Fibroblast of lung (primary cell): ENCODE data around the gene LIM2. TPM values are rescaled to one million over a fixed set of nuclear protein-coding genes. Genes with fewer than 3 reads are reported as not detected.

Experiments used
- DNase-seq, 2 donors: peaks; one replicate each; pipeline versions ENCODE4 v3.0.0 to v3.0.0-alpha.2; 2010; ENCODE audit warnings: low read depth in 2 of 2
- H2AFZ ChIP-seq: 2 replicates; pipeline ENCODE4 v1.5.1; 2012; ENCODE audit warnings: low read length, control low read depth, inconsistent platforms
- H3K27ac ChIP-seq: 2 replicates; pipeline ENCODE4 v1.5.1; 2011; ENCODE audit warnings: low read length, control low read depth; ENCODE audit not compliant: insufficient read depth
- H3K27me3 ChIP-seq: 2 replicates; pipeline ENCODE4 v1.5.1; 2011; ENCODE audit warnings: mild to moderate bottlenecking, low read length; ENCODE audit not compliant: control insufficient read depth, insufficient read depth
- H3K36me3 ChIP-seq: 2 replicates; pipeline ENCODE4 v1.5.1; 2011; ENCODE audit warnings: low read length; ENCODE audit not compliant: control insufficient read depth, insufficient read depth
- H3K4me1 ChIP-seq: 2 replicates; pipeline ENCODE4 v1.5.1; 2011; ENCODE audit warnings: low read length; ENCODE audit not compliant: control insufficient read depth, insufficient read depth; ENCODE audit errors: extremely low read depth
- H3K4me2 ChIP-seq: 2 replicates; pipeline ENCODE4 v1.5.1; 2011; ENCODE audit warnings: low read length, control low read depth; ENCODE audit not compliant: insufficient read depth; ENCODE audit errors: extremely low read depth
- H3K4me3 ChIP-seq, 4 experiments: fragments of 200-600 bp in 1 of 4; sonication (generic) in 1 of 4; replicated peaks in 1 of 4; 2 replicates each; pipeline ENCODE4 v1.5.1; 2011 to 2016; ENCODE audit warnings: low read length in 4 of 4, low read depth in 3 of 4, mild to moderate bottlenecking in 3 of 4, control low read depth in 2 of 4, inconsistent platforms in 1 of 4, mixed read lengths in 1 of 4; ENCODE audit not compliant: insufficient read depth in 1 of 4; ENCODE audit errors: control extremely low read depth in 1 of 4
- H3K79me2 ChIP-seq: 2 replicates; pipeline ENCODE4 v1.5.1; 2012; ENCODE audit warnings: mild to moderate bottlenecking, low read length, inconsistent platforms; ENCODE audit not compliant: control insufficient read depth, insufficient read depth
- H3K9ac ChIP-seq: 2 replicates; pipeline ENCODE4 v1.5.1; 2011; ENCODE audit warnings: mild to moderate bottlenecking, low read length, control low read depth; ENCODE audit not compliant: insufficient read depth
- H3K9me3 ChIP-seq: 2 replicates; pipeline ENCODE4 v1.5.1; 2012; ENCODE audit warnings: low read depth, low read length; ENCODE audit not compliant: control insufficient read depth, insufficient read depth
- H4K20me1 ChIP-seq: 2 replicates; pipeline ENCODE4 v1.5.1; 2011; ENCODE audit warnings: low read length; ENCODE audit not compliant: control insufficient read depth, insufficient read depth; ENCODE audit errors: extremely low read depth
- EZH2 ChIP-seq: IDR thresholded peaks from 2 replicates; pipeline ENCODE4 v1.5.1; 2012; ENCODE audit warnings: low read length, control low read depth, mild to moderate bottlenecking; ENCODE audit errors: missing control alignments
- polyA plus RNA-seq, 2 donors: library from polyadenylated mRNA; depleted of rRNA in 1 of 2; stranded (reverse) in 1 of 2; unstranded in 1 of 2; fragments of >200 nt; gene quantifications; 2 replicates each; pipeline ENCODE4 v1.2.1, GENCODE V29; 2011 to 2012; ENCODE audit warnings: missing spikeins in 1 of 2
- total RNA-seq: library from RNA; depleted of rRNA; stranded (reverse); fragments of >200 nt; gene quantifications from 2 replicates; pipeline ENCODE4 v1.2.1, GENCODE V29; 2014
- TF ChIP-seq, protein P1 (sequence below), 2 donors: IDR thresholded peaks in 1 of 2; conservative IDR thresholded peaks in 1 of 2; 1 replicate in 1 of 2; 2 replicates in 1 of 2; pipeline ENCODE4 v1.5.1; 2011 to 2012; ENCODE audit warnings: low read length in 2 of 2, control low read depth in 1 of 2, inconsistent platforms in 1 of 2, low read depth in 1 of 2, mild to moderate bottlenecking in 1 of 2

The LIM2 gene
- total and polyA plus RNA-seq, 2 donors (not counting 1 experiment from before 2014, with no cell fraction given): not detected

DNA sequence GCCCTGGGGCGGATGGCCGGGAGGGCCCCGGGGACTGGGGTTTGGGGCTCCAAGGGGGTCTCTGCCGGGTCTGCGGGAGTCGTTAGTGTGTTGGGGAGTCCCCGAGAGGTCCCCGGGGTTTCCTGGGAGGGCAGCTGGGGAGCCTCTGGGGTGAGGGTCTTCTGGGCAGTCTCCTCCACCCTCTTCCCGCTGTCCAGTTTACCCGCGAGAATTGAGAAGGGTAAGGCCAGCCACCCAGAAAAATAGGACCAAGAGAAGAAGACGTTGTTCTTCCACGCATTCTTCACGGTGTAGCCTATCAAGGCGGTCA lies 20.6 kb downstream of the LIM2 start:
- H3K9ac ChIP-seq: peak overlapping the region; percentile 74
- peaks cover 13% of the 10 kb centered on the region for H3K4me1 ChIP-seq
- peak overlapping the region; percentile 65 to 98 (median 77) for H3K4me3 ChIP-seq
- peak overlapping the region; percentile 79 for H3K27ac ChIP-seq
- peaks cover 4% of the 10 kb centered on the region for H3K79me2 ChIP-seq
- no peaks in the 10 kb centered on the region for H4K20me1 ChIP-seq
- H3K27me3 ChIP-seq: no peaks in the 10 kb centered on the region
- no peak for DNase-seq
- H2AFZ ChIP-seq: peak overlapping the region; percentile 95
- TF ChIP-seq, protein P1, sequence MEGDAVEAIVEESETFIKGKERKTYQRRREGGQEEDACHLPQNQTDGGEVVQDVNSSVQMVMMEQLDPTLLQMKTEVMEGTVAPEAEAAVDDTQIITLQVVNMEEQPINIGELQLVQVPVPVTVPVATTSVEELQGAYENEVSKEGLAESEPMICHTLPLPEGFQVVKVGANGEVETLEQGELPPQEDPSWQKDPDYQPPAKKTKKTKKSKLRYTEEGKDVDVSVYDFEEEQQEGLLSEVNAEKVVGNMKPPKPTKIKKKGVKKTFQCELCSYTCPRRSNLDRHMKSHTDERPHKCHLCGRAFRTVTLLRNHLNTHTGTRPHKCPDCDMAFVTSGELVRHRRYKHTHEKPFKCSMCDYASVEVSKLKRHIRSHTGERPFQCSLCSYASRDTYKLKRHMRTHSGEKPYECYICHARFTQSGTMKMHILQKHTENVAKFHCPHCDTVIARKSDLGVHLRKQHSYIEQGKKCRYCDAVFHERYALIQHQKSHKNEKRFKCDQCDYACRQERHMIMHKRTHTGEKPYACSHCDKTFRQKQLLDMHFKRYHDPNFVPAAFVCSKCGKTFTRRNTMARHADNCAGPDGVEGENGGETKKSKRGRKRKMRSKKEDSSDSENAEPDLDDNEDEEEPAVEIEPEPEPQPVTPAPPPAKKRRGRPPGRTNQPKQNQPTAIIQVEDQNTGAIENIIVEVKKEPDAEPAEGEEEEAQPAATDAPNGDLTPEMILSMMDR (conservative IDR thresholded peaks at IDR 0.05 in 1 of 2, IDR thresholded peaks at IDR 0.05 in 1 of 2; ENCODE audit: low read depth in 1 of 2, low read length in 2 of 2): no peak
- no peak for TF ChIP-seq EZH2
- H3K9me3 ChIP-seq: no peaks in the 10 kb centered on the region
- H3K36me3 ChIP-seq: no peaks in the 10 kb centered on the region
- H3K4me2 ChIP-seq: peak overlapping the region; percentile 64

DNA sequence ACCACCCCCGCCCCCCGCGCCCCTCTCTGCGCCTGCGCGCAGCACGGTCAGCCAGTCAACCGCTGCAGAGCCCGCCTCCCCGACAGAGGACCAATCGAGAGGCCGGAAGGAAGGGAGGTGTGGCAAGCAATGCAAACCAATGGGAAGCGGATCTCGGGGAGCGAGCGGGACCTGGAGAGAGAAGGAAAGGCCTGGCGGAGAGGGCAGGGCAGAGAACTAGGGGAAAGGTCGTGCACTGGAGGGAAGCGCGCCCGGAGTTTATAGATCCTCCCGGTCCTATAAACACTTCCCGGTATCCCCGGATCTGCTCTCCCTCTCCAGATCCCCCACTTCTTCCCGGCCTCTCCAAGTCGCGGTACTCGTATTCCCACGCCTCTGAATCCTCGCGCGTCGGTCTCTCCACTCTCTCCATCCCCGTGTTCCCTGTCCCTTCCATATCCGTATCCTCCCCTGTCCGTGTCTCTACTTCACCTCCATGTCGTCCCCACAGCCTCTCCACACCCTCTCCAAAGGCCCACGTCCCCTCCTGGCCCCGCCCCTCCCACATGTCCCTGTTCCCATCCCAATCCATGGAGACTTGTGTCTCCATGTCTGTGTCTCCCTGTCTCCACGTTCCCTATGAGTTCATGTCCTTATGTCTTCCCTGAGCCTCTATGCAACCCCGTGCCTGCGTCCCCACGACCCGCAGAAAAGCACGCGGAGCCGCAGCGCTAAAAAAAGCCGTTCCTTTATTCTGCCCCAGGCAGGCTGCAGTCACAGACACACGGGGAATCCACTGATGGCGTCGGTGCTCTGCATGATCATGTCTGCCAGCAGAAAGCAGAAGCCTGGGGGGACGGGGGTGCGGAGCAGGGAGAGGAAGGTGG lies 21.2 kb downstream of the LIM2 start:
- Histone ChIP-seq H3K4me2 (peak overlapping the region; percentile 64), H3K4me3 (peak overlapping the region; percentile 65 to 98 (median 94)), H3K79me2 (peaks cover 4% of the 10 kb centered on the region), H3K27me3 (no peaks in the 10 kb centered on the region), H4K20me1 (no peaks in the 10 kb centered on the region), H3K36me3 (no peaks in the 10 kb centered on the region), H3K4me1 (peaks cover 13% of the 10 kb centered on the region), H2AFZ (peak overlapping the region; percentile 95), H3K9ac (peak overlapping the region; percentile 74), H3K9me3 (no peaks in the 10 kb centered on the region), H3K27ac (peak overlapping the region; percentile 89)
- TF ChIP-seq EZH2: no peak
- TF ChIP-seq, protein P1 (conservative IDR thresholded peaks at IDR 0.05 in 1 of 2, IDR thresholded peaks at IDR 0.05 in 1 of 2; ENCODE audit: low read depth in 1 of 2, low read length in 2 of 2): no peak
- peak; percentile 95 to 98 for DNase-seq

DNA sequence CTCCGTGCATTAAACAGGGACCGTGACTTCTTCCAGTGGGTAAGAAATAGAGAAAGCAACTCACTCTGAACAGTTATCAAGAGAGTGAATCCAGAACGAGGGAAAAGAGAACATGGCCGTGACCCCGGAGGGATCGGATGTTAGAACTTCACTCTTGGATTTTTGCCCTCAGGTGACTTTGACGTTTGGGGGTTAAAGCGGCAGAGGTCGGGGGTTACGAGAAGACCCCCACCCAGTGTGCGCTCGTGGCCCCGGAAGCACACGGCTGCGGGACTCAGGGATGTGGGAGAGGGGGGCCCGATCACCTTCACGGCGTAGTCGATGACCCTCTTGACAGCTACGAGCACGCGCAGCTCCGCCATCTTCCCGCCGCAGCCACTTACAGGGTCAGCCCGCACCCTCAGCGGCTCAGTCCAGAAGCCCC lies 21.8 kb downstream of the LIM2 start, which contains the start of gene ETFB:
TSS of gene ETFB (minus strand) at position 424 of the 424 bp plus-strand sequence. CDS start at position 362, 62 bp downstream.
- peak within 1 kb of the TSS; percentile 89 for H3K27ac ChIP-seq
- TF ChIP-seq EZH2: no peak
- TF ChIP-seq, protein P1 (conservative IDR thresholded peaks at IDR 0.05 in 1 of 2, IDR thresholded peaks at IDR 0.05 in 1 of 2; ENCODE audit: low read depth in 1 of 2, low read length in 2 of 2): no peak
- H2AFZ ChIP-seq: peak within 1 kb of the TSS; percentile 95
- H3K9me3 ChIP-seq: no peaks in the 10 kb centered on the region
- H3K4me2 ChIP-seq: peak within 1 kb of the TSS; percentile 100
- no peaks in the 10 kb centered on the region for H4K20me1 ChIP-seq
- DNase-seq: no peak
- H3K4me1 ChIP-seq: peaks cover 13% of the 10 kb centered on the region
- no peaks in the 10 kb centered on the region for H3K27me3 ChIP-seq
- H3K4me3 ChIP-seq: peak within 1 kb of the TSS; percentile 90 to 98 (median 95)
- H3K9ac ChIP-seq: peak within 1 kb of the TSS; percentile 84
- H3K79me2 ChIP-seq: peaks cover 4% of the 10 kb centered on the region
- H3K36me3 ChIP-seq: no peaks in the 10 kb centered on the region
